HG02588 (cell line): ENCODE data around the gene PRKAG2.

Experiments used
- ATAC-seq: cut with Tn5 transposase; IDR thresholded peaks from one replicate; pipeline ENCODE4 v1.9.1; 2021; ENCODE audit warnings: mild to moderate bottlenecking, moderate library complexity; ENCODE audit not compliant: unreplicated experiment

PRKAG2 gene

GRCh38 chr7:151900986-151901621 lies 24.2 kb upstream of the PRKAG2 start:
- no peak for ATAC-seq

GRCh38 chr7:151900591-151900985 lies 23.7 kb upstream of the PRKAG2 start:
- ATAC-seq, result no peak

GRCh38 chr7:151899513-151900360 lies 22.8 kb upstream of the PRKAG2 start:
- ATAC-seq, result no peak

GRCh38 chr7:151897951-151898686 lies 21.2 kb upstream of the PRKAG2 start:
- no peak for ATAC-seq

- no peak for ATAC-seq
These were observed 20.3 kb upstream of the PRKAG2 start for GRCh38 chr7:151897161-151897731.

- no peak for ATAC-seq
These were observed 19.6 kb upstream of the PRKAG2 start for GRCh38 chr7:151896486-151896885.

- ATAC-seq, result no peak
These were observed 19.2 kb upstream of the PRKAG2 start for GRCh38 chr7:151896086-151896485.

GRCh38 chr7:151895631-151896031 lies 18.7 kb upstream of the PRKAG2 start:
- no peak for ATAC-seq

- ATAC-seq, result no peak
These were observed 18.2 kb upstream of the PRKAG2 start for GRCh38 chr7:151895008-151895630.

GRCh38 chr7:151894111-151895007 lies 17.4 kb upstream of the PRKAG2 start:
- no peak for ATAC-seq

- ATAC-seq, result no peak
These were observed 16.5 kb upstream of the PRKAG2 start for GRCh38 chr7:151893405-151893923.

- no peak for ATAC-seq
These were observed 14.8 kb upstream of the PRKAG2 start for GRCh38 chr7:151891753-151892152.

- no peak for ATAC-seq
These were observed 14.3 kb upstream of the PRKAG2 start for GRCh38 chr7:151891182-151891581.

- ATAC-seq, result no peak
These were observed 13.6 kb upstream of the PRKAG2 start for GRCh38 chr7:151890355-151891004.

GRCh38 chr7:151889406-151890354 lies 12.8 kb upstream of the PRKAG2 start:
- no peak for ATAC-seq

GRCh38 chr7:151888079-151889067 lies 11.5 kb upstream of the PRKAG2 start:
- ATAC-seq, result no peak

- ATAC-seq, result no peak
These were observed 9.9 kb upstream of the PRKAG2 start for GRCh38 chr7:151886783-151887182.
